K562 (cell line): ENCODE results near the gene ATP5F1C. TPM values are rescaled to one million over a fixed set of nuclear protein-coding genes. Genes with fewer than 3 reads are reported as not detected.
A peak's percentile ranks its signal among the peaks of the same experiment; 100 is the strongest.

Experiments
- CBX3 ChIP-seq, 2 experiments: IDR thresholded peaks; 1 replicate in 1 of 2; 2 replicates in 1 of 2; pipeline ENCODE4 v1.6.1; 2012; ENCODE audit warnings: inconsistent platforms in 2 of 2, low read length in 2 of 2, borderline replicate concordance in 1 of 2, control low read depth in 1 of 2
- CHD7 ChIP-seq: fragments of 200-600 bp; sonication (generic); IDR thresholded peaks from one replicate; pipeline ENCODE4 v1.6.1; 2012; ENCODE audit warnings: mild to moderate bottlenecking, low read depth, low read length, inconsistent platforms
- FOSL1 ChIP-seq: fragments of 200-800 bp; sonication (Bioruptor generic); conservative IDR thresholded peaks from 2 replicates; pipeline ENCODE4 v1.6.1; 2016; ENCODE audit warnings: missing genetic modification characterization, missing compliant biosample characterization
- MECOM ChIP-seq: fragments of 250-450 bp; sonication (Bioruptor Pico); IDR thresholded peaks from 2 replicates; pipeline ENCODE4 v1.8.0; 2022; ENCODE audit warnings: inconsistent platforms
- POLR2AphosphoS5 ChIP-seq: IDR thresholded peaks from 2 replicates; pipeline ENCODE4 v1.6.1; 2011; ENCODE audit warnings: mild to moderate bottlenecking, low read depth, low read length, moderate library complexity; ENCODE audit not compliant: control insufficient read depth, insufficient read depth
- RNF219 ChIP-seq: fragments of 250-450 bp; sonication (Bioruptor Pico); IDR thresholded peaks from 2 replicates; pipeline ENCODE4 v1.5.0; 2022; ENCODE audit warnings: mild to moderate bottlenecking
- TEAD1 ChIP-seq, 2 experiments: fragments of 450-650 bp in 1 of 2; sonication (generic) in 1 of 2; formaldehyde crosslinking; IDR thresholded peaks; 2 replicates each; pipeline versions ENCODE4 v1.4.0 to v1.8.0; 2020 to 2022; ENCODE audit warnings: mild to moderate bottlenecking in 2 of 2, missing genetic modification reagents in 1 of 2
- ZBTB8A ChIP-seq: fragments of 450-650 bp; IDR thresholded peaks from 2 replicates; pipeline ENCODE4 v1.6.1; 2018; ENCODE audit warnings: mild to moderate bottlenecking, moderate library complexity; ENCODE audit not compliant: partially characterized antibody
- polyA plus RNA-seq, 8 experiments: library from polyadenylated mRNA; depleted of rRNA in 4 of 8; stranded (reverse) in 5 of 8; unstranded in 3 of 8; fragments of >200 nt; fragmentation: Nextera tagmentation in 2 of 8; fragmentation: Illumina TruSeq in 1 of 8; extraction: Ambion mirVana in 2 of 8; extraction: Trizol in 1 of 8; gene quantifications; 2 replicates each; pipeline versions ENCODE4 v1.2.1 to v1.2.3, GENCODE V29; 2011 to 2014; ENCODE audit warnings: inconsistent platforms in 1 of 8, missing spikeins in 1 of 8
- total RNA-seq, 7 experiments: library from RNA; depleted of rRNA in 6 of 7; stranded (reverse); fragments of >200 nt in 6 of 7; fragmentation: Illumina TruSeq in 2 of 7; extraction: Trizol in 2 of 7; gene quantifications; 2 replicates each; pipeline versions ENCODE4 v1.2.1 to v1.2.3, GENCODE V29; 2011 to 2021; ENCODE audit warnings: low replicate concordance in 1 of 7

The ATP5F1C gene
- total and polyA plus RNA-seq, 9 of the 15 experiments (the other 6 are each of a cell fraction or from before 2014, with no cell fraction given) = 389 to 1,475 (median 559) TPM

GRCh38 chr10:7817984-7818294 lies 30.0 kb downstream of the ATP5F1C start (continued):
- TF ChIP-seq CHD7 (no peak), POLR2AphosphoS5 (no peak), TEAD1 (CRISPR knock-in tag; IDR thresholded peaks at IDR 0.05) (no peak), RNF219 (CRISPR knock-in tag) (no peak), ZBTB8A (no peak), MECOM (peak; percentile 28; the same call in 1 of the 2 replicates), CBX3 (IDR thresholded peaks at IDR 0.05; ENCODE audit: borderline replicate concordance in 1 of 2, low read length in 2 of 2) (0 out of 3 replicates have a peak, but pooled peaks of 1 of the 2 experiments have one; percentile 9), FOSL1 (peak; percentile 33; the same call in 1 of the 2 replicates)
